B cell (primary cell): Measurements from ENCODE around the gene NCOA3. TPM values are rescaled to one million over a fixed set of nuclear protein-coding genes. Genes with fewer than 3 reads are reported as not detected.
"Not testable (repeated sequence)": the region's sequence is repeated elsewhere in the genome, so short reads cannot be mapped to it uniquely, and the experiment has no call there.

Experiments
- ATAC-seq: fragments of 200-7000 bp; cut with Tn5 transposase; one replicate; pipeline ENCODE4 v1.10.0; 2021; ENCODE audit warnings: low read depth, mild to moderate bottlenecking, moderate number of reproducible peaks, moderate library complexity
- CTCF ChIA-PET: fragments of 350-600 bp; sonication (Branson Sonifier 250); formaldehyde crosslinking; loops from one replicate; lab custom pipeline; 2021; ENCODE audit warnings: antibody characterized with exemption, inconsistent platforms; lab: Charles Lee
- POLR2A ChIA-PET: fragments of 350-600 bp; sonication (Branson Sonifier 250); formaldehyde crosslinking; loops from one replicate; lab custom pipeline; 2021; ENCODE audit warnings: antibody characterized with exemption; lab: Charles Lee
- DNase-seq: peaks from one replicate; pipeline ENCODE4 v3.0.0; 2013
- H2AFZ ChIP-seq: 2 replicates; pipeline ENCODE4 v1.6.1; 2012; ENCODE audit warnings: mild to moderate bottlenecking, low read depth, low read length; ENCODE audit not compliant: insufficient read depth, poor library complexity, severe bottlenecking
- H3K27ac ChIP-seq, 2 donors: 1 replicate in 1 of 2; 2 replicates in 1 of 2; pipeline ENCODE4 v1.5.1; 2012 to 2013; ENCODE audit warnings: low read length in 2 of 2, mild to moderate bottlenecking in 2 of 2, moderate library complexity in 1 of 2
- H3K27me3 ChIP-seq, 4 experiments: fragments of 200-600 bp in 1 of 4; sonication (generic) in 1 of 4; replicated peaks in 1 of 4; 1 replicate in 2 of 4; 2 replicates in 2 of 4; pipeline versions ENCODE4 v1.6.1 to v1.7.0; 2013 to 2016; ENCODE audit warnings: low read length in 3 of 4, mild to moderate bottlenecking in 2 of 4, mixed read lengths in 1 of 4, moderate library complexity in 1 of 4; ENCODE audit not compliant: insufficient read depth in 4 of 4, control insufficient read depth in 3 of 4; ENCODE audit errors: control extremely low read depth in 1 of 4
- H3K36me3 ChIP-seq, 2 experiments: replicated peaks in 1 of 2; 1 replicate in 1 of 2; 2 replicates in 1 of 2; pipeline versions ENCODE4 v1.6.1 to v1.7.1; 2013; ENCODE audit warnings: low read length in 1 of 2; ENCODE audit not compliant: insufficient read depth in 2 of 2, control insufficient read depth in 1 of 2; ENCODE audit errors: control extremely low read depth in 1 of 2, extremely low read depth in 1 of 2
- H3K4me1 ChIP-seq, 2 donors: fragments of 200-600 bp in 1 of 2; sonication (generic) in 1 of 2; 1 replicate in 1 of 2; 2 replicates in 1 of 2; pipeline versions ENCODE4 v1.5.1 to v1.6.1; 2013 to 2017; ENCODE audit warnings: low read length in 2 of 2; ENCODE audit not compliant: control insufficient read depth in 2 of 2, insufficient read depth in 2 of 2
- H3K4me2 ChIP-seq: replicated peaks from 2 replicates; pipeline ENCODE3; 2012; ENCODE audit warnings: mild to moderate bottlenecking, low read depth, low read length; ENCODE audit not compliant: poor library complexity, severe bottlenecking
- H3K4me3 ChIP-seq, 5 experiments: fragments of 200-600 bp in 1 of 5; sonication (generic) in 1 of 5; 1 replicate in 3 of 5; 2 replicates in 2 of 5; pipeline versions ENCODE4 v1.5.1 to v1.7.0; 2011 to 2016; ENCODE audit warnings: low read length in 4 of 5, mild to moderate bottlenecking in 4 of 5, low read depth in 2 of 5, control low read depth in 1 of 5, moderate library complexity in 1 of 5; ENCODE audit not compliant: insufficient read depth in 1 of 5; ENCODE audit errors: control extremely low read depth in 1 of 5, extremely low read depth in 1 of 5
- H3K79me2 ChIP-seq: fragments of 200-600 bp; sonication (generic); one replicate; pipeline ENCODE4 v1.6.0; 2016; ENCODE audit warnings: low read length; ENCODE audit not compliant: control insufficient read depth, insufficient read depth
- H3K9ac ChIP-seq: fragments of 200-600 bp; sonication (generic); 2 replicates; pipeline ENCODE4 v1.6.1; 2017; ENCODE audit warnings: mild to moderate bottlenecking, low read length, moderate library complexity
- H3K9me3 ChIP-seq, 3 donors: one replicate each; pipeline versions ENCODE4 v1.6.1 to v1.7.1; 2013; ENCODE audit warnings: low read length in 2 of 3; ENCODE audit not compliant: control insufficient read depth in 2 of 3, insufficient read depth in 1 of 3; ENCODE audit errors: control extremely low read depth in 1 of 3
- H4K20me1 ChIP-seq: 2 replicates; pipeline ENCODE4 v1.6.0; 2012; ENCODE audit warnings: mild to moderate bottlenecking, low read length; ENCODE audit not compliant: insufficient read depth, control insufficient read depth, poor library complexity, severe bottlenecking
- H3K27ac Mint-ChIP-seq: one replicate; pipeline ENCODE4 v1.8.0; 2021; ENCODE audit warnings: mixed read lengths
- H3K27me3 Mint-ChIP-seq: one replicate; pipeline ENCODE4 v1.8.0; 2021; ENCODE audit warnings: mixed read lengths
- H3K4me1 Mint-ChIP-seq: one replicate; pipeline ENCODE4 v1.8.0; 2021; ENCODE audit warnings: mixed read lengths
- H3K4me3 Mint-ChIP-seq: one replicate; pipeline ENCODE4 v1.8.0; 2021; ENCODE audit warnings: mixed read lengths
- H3K9me3 Mint-ChIP-seq: one replicate; pipeline ENCODE4 v1.8.0; 2022; ENCODE audit warnings: mixed read lengths; ENCODE audit not compliant: insufficient read depth
- EZH2 ChIP-seq: IDR thresholded peaks from 2 replicates; pipeline ENCODE4 v1.6.1; 2012; ENCODE audit warnings: borderline replicate concordance, low read depth, mild to moderate bottlenecking, moderate library complexity, low read length; ENCODE audit not compliant: insufficient read depth, poor library complexity, severe bottlenecking
- WGBS: methylation state at CpG from one replicate; pipeline ENCODE4 v1.1.5; 2013; ENCODE audit warnings: missing lambda C conversion rate; ENCODE audit not compliant: insufficient coverage; 5-methylcytosine and 5-hydroxymethylcytosine counted together
- intact Hi-C: fragments of 100-400 bp; cut with micrococcal nuclease; formaldehyde crosslinking; loops from one replicate; pipeline ENCODE4 v1.10.0; 2022
- polyA plus RNA-seq: library from polyadenylated mRNA; depleted of rRNA; stranded (reverse); fragments of >200 nt; gene quantifications from 2 replicates; pipeline ENCODE4 v1.2.3, GENCODE V29; 2012
- total RNA-seq, 2 donors: library from RNA; stranded (reverse); fragments of 120-200 nt in 1 of 2; gene quantifications; 1 replicate in 1 of 2; 2 replicates in 1 of 2; pipeline versions ENCODE4 v1.2.3 to v1.2.4, GENCODE V29; 2013 to 2022
- TF ChIP-seq, protein P1 (sequence below): fragments of 200-600 bp; IDR thresholded peaks from one replicate; pipeline ENCODE4 v1.8.0; 2022; ENCODE audit warnings: antibody characterized with exemption, mild to moderate bottlenecking

Gene NCOA3
- total and polyA plus RNA-seq, 2 donors (not counting 1 experiment from before 2014, with no cell fraction given): 54.0 to 309 TPM

GRCh38 chr20:47551841-47552240 lies 50.2 kb downstream of the NCOA3 start:
- H3K27me3 Mint-ChIP-seq: no peaks in the 10 kb centered on the region
- H3K9ac ChIP-seq: no peak overlapping the region
- peaks cover 49% of the 10 kb centered on the region for H3K4me1 Mint-ChIP-seq
- peak overlapping the region in 1 of 2 donors; percentile 76 for H3K27ac ChIP-seq
- peaks cover 10 to 11% of the 10 kb centered on the region in 2 donors for H3K4me1 ChIP-seq
- CTCF ChIA-PET: interaction anchor here (1.0 kb wide), 2 partner anchors 45 to 254 kb away, joined by 3 read pairs; no protein-coding TSS in a partner anchor
- no peak for TF ChIP-seq EZH2
- TF ChIP-seq, protein P1, sequence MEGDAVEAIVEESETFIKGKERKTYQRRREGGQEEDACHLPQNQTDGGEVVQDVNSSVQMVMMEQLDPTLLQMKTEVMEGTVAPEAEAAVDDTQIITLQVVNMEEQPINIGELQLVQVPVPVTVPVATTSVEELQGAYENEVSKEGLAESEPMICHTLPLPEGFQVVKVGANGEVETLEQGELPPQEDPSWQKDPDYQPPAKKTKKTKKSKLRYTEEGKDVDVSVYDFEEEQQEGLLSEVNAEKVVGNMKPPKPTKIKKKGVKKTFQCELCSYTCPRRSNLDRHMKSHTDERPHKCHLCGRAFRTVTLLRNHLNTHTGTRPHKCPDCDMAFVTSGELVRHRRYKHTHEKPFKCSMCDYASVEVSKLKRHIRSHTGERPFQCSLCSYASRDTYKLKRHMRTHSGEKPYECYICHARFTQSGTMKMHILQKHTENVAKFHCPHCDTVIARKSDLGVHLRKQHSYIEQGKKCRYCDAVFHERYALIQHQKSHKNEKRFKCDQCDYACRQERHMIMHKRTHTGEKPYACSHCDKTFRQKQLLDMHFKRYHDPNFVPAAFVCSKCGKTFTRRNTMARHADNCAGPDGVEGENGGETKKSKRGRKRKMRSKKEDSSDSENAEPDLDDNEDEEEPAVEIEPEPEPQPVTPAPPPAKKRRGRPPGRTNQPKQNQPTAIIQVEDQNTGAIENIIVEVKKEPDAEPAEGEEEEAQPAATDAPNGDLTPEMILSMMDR: no peak
- DNase-seq (no peak), ATAC-seq (no peak)
- H3K9me3 ChIP-seq: no peaks in the 10 kb centered on the region
- H3K4me3 ChIP-seq: no peak overlapping the region
- H3K9me3 Mint-ChIP-seq: no peaks in the 10 kb centered on the region
- intact Hi-C loops: no loop called here
- peak overlapping the region; percentile 71 for H3K27ac Mint-ChIP-seq
- no peak overlapping the region for H2AFZ ChIP-seq
- no peak overlapping the region for H3K4me3 Mint-ChIP-seq
- peaks cover 1 to 21% of the 10 kb centered on the region in 2 experiments for H3K36me3 ChIP-seq
- no peak overlapping the region for H3K4me2 ChIP-seq
- POLR2A ChIA-PET: no interaction called here
- H3K79me2 ChIP-seq: peaks cover 84% of the 10 kb centered on the region
- H4K20me1 ChIP-seq: peaks cover 57% of the 10 kb centered on the region
- H3K27me3 ChIP-seq: no peaks in the 10 kb centered on the region

DNA sequence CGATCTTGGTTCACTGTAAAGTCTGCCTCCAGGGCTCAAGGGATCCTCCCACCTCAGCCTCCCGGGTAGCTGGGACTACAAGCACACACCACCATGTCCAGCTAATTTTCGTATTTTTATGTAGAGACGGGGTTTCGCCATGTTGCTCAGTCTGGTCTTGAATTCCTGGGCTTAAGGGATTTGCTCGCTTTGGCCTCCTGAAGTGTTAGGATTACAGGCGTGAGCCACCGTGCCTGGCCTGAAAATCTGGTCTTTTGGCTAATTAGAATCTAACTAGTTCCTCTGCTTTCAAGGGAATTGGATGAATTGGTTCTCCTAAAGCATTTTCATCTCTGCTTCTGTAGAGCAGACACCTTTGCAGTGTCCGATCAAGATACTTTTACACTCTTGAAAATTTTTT lies 51.3 kb downstream of the NCOA3 start:
- CTCF ChIA-PET: no interaction called here
- Mint-ChIP-seq H3K9me3 (no peaks in the 10 kb centered on the region), H3K4me1 (peaks cover 58% of the 10 kb centered on the region), H3K27me3 (no peaks in the 10 kb centered on the region), H3K4me3 (no peak overlapping the region), H3K27ac (no peak overlapping the region)
- WGBS: 99% methylated on average over 8 of the region's 9 CpGs
- Histone ChIP-seq H3K9ac (no peak overlapping the region), H3K4me2 (no peak overlapping the region), H3K4me1 (peaks cover 18 to 22% of the 10 kb centered on the region in 2 donors), H3K79me2 (peaks cover 84% of the 10 kb centered on the region), H2AFZ (no peak overlapping the region), H4K20me1 (peaks cover 67% of the 10 kb centered on the region), H3K27ac (peak overlapping the region in 1 of 2 donors; percentile 76), H3K27me3 (no peaks in the 10 kb centered on the region), H3K9me3 (no peaks in the 10 kb centered on the region), H3K4me3 (no peak overlapping the region), H3K36me3 (peaks cover 1 to 16% of the 10 kb centered on the region in 2 experiments)
- DNase-seq: no peak
- TF ChIP-seq, protein P1: no peak
- TF ChIP-seq EZH2: no peak
- no peak for ATAC-seq
- POLR2A ChIA-PET: interaction anchor here (0.7 kb wide), 1 partner anchor 9 kb away, joined by 5 read pairs; no protein-coding TSS in a partner anchor
- intact Hi-C loops: no loop called here

DNA sequence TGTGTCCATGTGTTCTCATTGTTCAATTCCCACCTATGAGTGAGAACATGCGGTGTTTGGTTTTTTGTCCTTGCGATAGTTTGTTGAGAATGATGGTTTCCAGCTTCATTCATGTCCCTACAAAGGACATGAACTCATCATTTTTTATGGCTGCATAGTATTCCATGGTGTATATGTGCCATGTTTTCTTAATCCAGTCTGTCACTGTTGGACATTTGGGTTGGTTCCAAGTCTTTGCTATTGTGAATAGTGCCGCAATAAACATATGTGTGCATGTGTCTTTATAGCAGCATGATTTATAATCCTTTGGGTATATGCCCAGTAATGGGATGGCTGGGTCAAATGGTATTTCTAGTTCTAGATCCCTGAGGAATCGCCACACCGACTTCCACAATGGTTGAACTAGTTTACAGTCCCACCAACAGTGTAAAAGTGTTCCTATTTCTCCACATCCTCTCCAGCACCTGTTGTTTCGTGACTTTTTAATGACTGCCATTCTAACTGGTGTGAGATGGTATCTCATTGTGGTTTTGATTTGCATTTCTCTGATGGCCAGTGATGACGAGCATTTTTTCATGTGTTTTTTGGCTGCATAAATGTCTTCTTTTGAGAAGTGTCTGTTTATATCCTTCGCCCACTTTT lies 52.0 kb downstream of the NCOA3 start:
- H3K4me3 Mint-ChIP-seq, H3K27me3 ChIP-seq, ATAC-seq, intact Hi-C loops, H3K27me3 Mint-ChIP-seq, H3K4me3 ChIP-seq, H2AFZ ChIP-seq, POLR2A ChIA-PET, H3K9me3 ChIP-seq, H3K4me2 ChIP-seq, DNase-seq, H3K27ac ChIP-seq, H3K27ac Mint-ChIP-seq, CTCF ChIA-PET, H3K9me3 Mint-ChIP-seq, H3K9ac ChIP-seq: not testable (repeated sequence)
- no CpG with 5 or more reads among the region's 8 CpGs for WGBS
- Histone ChIP-seq H4K20me1 (peaks cover 71% of the 10 kb centered on the region), H3K36me3 (peaks cover 1 to 14% of the 10 kb centered on the region in 2 experiments), H3K79me2 (peaks cover 85% of the 10 kb centered on the region), H3K4me1 (peaks cover 24 to 27% of the 10 kb centered on the region in 2 donors)
- H3K4me1 Mint-ChIP-seq: peaks cover 61% of the 10 kb centered on the region
